GM23338 (cell line): ENCODE measurements around the gene BANP. TPM values are rescaled to one million over a fixed set of nuclear protein-coding genes. Genes with fewer than 3 reads are reported as not detected.

Source experiments
- ATAC-seq: fragments of 200-7000 bp; cut with Tn5 transposase; 3 replicates; pipeline ENCODE4 v1.9.1; 2020
- DNase-seq: peaks from one replicate; pipeline ENCODE4 v3.0.0-alpha.2; 2015; ENCODE audit warnings: low spot score
- H2AFZ ChIP-seq: fragments of 200-600 bp; sonication (generic); 2 replicates; pipeline ENCODE4 v1.8.0; 2016; ENCODE audit warnings: antibody characterized with exemption, mild to moderate bottlenecking, moderate library complexity
- H3F3A ChIP-seq: fragments of 200-600 bp; sonication (generic); replicated peaks from 2 replicates; pipeline ENCODE4 v1.8.0; 2017; ENCODE audit warnings: antibody characterized with exemption, mixed run types, low read depth
- H3K27ac ChIP-seq: fragments of 200-600 bp; sonication (generic); 2 replicates; pipeline ENCODE4 v1.6.1; 2016; ENCODE audit warnings: low read depth
- H3K27me3 ChIP-seq: fragments of 200-600 bp; sonication (generic); 2 replicates; pipeline ENCODE4 v1.8.0; 2016; ENCODE audit warnings: mild to moderate bottlenecking, mixed run types, moderate library complexity; ENCODE audit not compliant: insufficient read depth
- H3K36me3 ChIP-seq: fragments of 200-600 bp; sonication (generic); 2 replicates; pipeline ENCODE4 v1.8.0; 2016; ENCODE audit warnings: mild to moderate bottlenecking; ENCODE audit not compliant: insufficient read depth
- H3K4me1 ChIP-seq: fragments of 200-600 bp; sonication (generic); 2 replicates; pipeline ENCODE4 v1.8.0; 2016; ENCODE audit warnings: mild to moderate bottlenecking, moderate library complexity; ENCODE audit not compliant: insufficient read depth
- H3K4me2 ChIP-seq: fragments of 200-600 bp; sonication (generic); 2 replicates; pipeline ENCODE4 v1.7.1; 2017; ENCODE audit warnings: mixed run types
- H3K4me3 ChIP-seq: fragments of 200-600 bp; sonication (generic); 2 replicates; pipeline ENCODE4 v1.6.1; 2016; ENCODE audit warnings: mixed run types
- H3K79me2 ChIP-seq: fragments of 200-600 bp; sonication (generic); replicated peaks from 2 replicates; pipeline ENCODE4 v1.8.0; 2017; ENCODE audit warnings: mild to moderate bottlenecking; ENCODE audit not compliant: insufficient read depth
- H3K9me2 ChIP-seq: fragments of 200-600 bp; sonication (generic); 2 replicates; pipeline ENCODE4 v1.8.0; 2017; ENCODE audit not compliant: insufficient read depth
- H4K20me1 ChIP-seq: fragments of 200-600 bp; sonication (generic); replicated peaks from 2 replicates; pipeline ENCODE4 v1.8.0; 2017; ENCODE audit warnings: mild to moderate bottlenecking; ENCODE audit not compliant: insufficient read depth
- H3K27ac Mint-ChIP-seq: 2 replicates; pipeline ENCODE4 v1.8.0; 2020; ENCODE audit warnings: inconsistent platforms, mild to moderate bottlenecking, moderate library complexity, mixed read lengths
- H3K27me3 Mint-ChIP-seq: 3 replicates; pipeline ENCODE4 v1.8.0; 2022; ENCODE audit warnings: low read depth, mild to moderate bottlenecking, moderate library complexity, mixed read lengths, inconsistent platforms; ENCODE audit not compliant: insufficient read depth, poor library complexity
- H3K36me3 Mint-ChIP-seq: 3 replicates; pipeline ENCODE4 v1.8.0; 2021; ENCODE audit warnings: low read depth, mild to moderate bottlenecking, inconsistent platforms, moderate library complexity, mixed read lengths
- H3K4me1 Mint-ChIP-seq: 3 replicates; pipeline ENCODE4 v1.8.0; 2020; ENCODE audit warnings: mild to moderate bottlenecking, inconsistent platforms, mixed read lengths
- H3K4me3 Mint-ChIP-seq: 3 replicates; pipeline ENCODE4 v1.8.0; 2021; ENCODE audit warnings: moderate library complexity, mild to moderate bottlenecking, inconsistent platforms, mixed read lengths
- H3K9me3 Mint-ChIP-seq: 3 replicates; pipeline ENCODE4 v1.8.0; 2020; ENCODE audit warnings: moderate library complexity, mild to moderate bottlenecking, inconsistent platforms, mixed read lengths
- CREB1 ChIP-seq: fragments of 250-450 bp; sonication (Bioruptor Pico); IDR thresholded peaks from 2 replicates; pipeline ENCODE4 v1.5.0; 2020; ENCODE audit warnings: low read depth, mild to moderate bottlenecking, moderate library complexity
- JUNB ChIP-seq: IDR thresholded peaks from one replicate; pipeline ENCODE4 v1.6.1; 2016; ENCODE audit warnings: antibody characterized with exemption; ENCODE audit not compliant: unreplicated experiment
- NANOG ChIP-seq: IDR thresholded peaks from 2 replicates; pipeline ENCODE4 v1.6.1; 2016; ENCODE audit warnings: antibody characterized with exemption, borderline replicate concordance
- POLR2AphosphoS5 ChIP-seq: IDR thresholded peaks from 2 replicates; pipeline ENCODE4 v1.6.1; 2016; ENCODE audit warnings: antibody characterized with exemption, low read depth
- STAT1 ChIP-seq: IDR thresholded peaks from one replicate; pipeline ENCODE4 v1.6.1; 2016; ENCODE audit warnings: antibody characterized with exemption; ENCODE audit not compliant: unreplicated experiment
- ZNF114 ChIP-seq: fragments of 250-450 bp; sonication (Bioruptor Pico); IDR thresholded peaks from 2 replicates; pipeline ENCODE4 v1.5.0; 2020; ENCODE audit warnings: mild to moderate bottlenecking, moderate library complexity
- ZNF331 ChIP-seq: fragments of 250-450 bp; sonication (Bioruptor Pico); IDR thresholded peaks from 2 replicates; pipeline ENCODE4 v1.5.0; 2020; ENCODE audit warnings: low read depth, mild to moderate bottlenecking, moderate library complexity
- polyA plus RNA-seq: library from polyadenylated mRNA; unstranded; fragments of >200 nt; fragmentation: Nextera tagmentation; extraction: Ambion mirVana; gene quantifications from 2 replicates; pipeline ENCODE4 v1.2.1, GENCODE V29; 2016
- total RNA-seq: library from RNA; depleted of rRNA; stranded (reverse); fragments of >200 nt; shearing (Covaris generic); gene quantifications from 2 replicates; pipeline ENCODE4 v1.2.3, GENCODE V29; 2014
- TF ChIP-seq, protein P1 (sequence below), 2 experiments: fragments of 200-600 bp in 1 of 2; sonication (generic) in 1 of 2; conservative IDR thresholded peaks; 2 replicates each; pipeline versions ENCODE4 v1.5.1 to v1.6.1; 2016 to 2017; ENCODE audit warnings: antibody characterized with exemption in 2 of 2, low read depth in 2 of 2, mild to moderate bottlenecking in 2 of 2, moderate library complexity in 1 of 2

The BANP gene
- total and polyA plus RNA-seq, 2 experiments from 2014 or later: 22.3 to 48.0 TPM

DNA sequence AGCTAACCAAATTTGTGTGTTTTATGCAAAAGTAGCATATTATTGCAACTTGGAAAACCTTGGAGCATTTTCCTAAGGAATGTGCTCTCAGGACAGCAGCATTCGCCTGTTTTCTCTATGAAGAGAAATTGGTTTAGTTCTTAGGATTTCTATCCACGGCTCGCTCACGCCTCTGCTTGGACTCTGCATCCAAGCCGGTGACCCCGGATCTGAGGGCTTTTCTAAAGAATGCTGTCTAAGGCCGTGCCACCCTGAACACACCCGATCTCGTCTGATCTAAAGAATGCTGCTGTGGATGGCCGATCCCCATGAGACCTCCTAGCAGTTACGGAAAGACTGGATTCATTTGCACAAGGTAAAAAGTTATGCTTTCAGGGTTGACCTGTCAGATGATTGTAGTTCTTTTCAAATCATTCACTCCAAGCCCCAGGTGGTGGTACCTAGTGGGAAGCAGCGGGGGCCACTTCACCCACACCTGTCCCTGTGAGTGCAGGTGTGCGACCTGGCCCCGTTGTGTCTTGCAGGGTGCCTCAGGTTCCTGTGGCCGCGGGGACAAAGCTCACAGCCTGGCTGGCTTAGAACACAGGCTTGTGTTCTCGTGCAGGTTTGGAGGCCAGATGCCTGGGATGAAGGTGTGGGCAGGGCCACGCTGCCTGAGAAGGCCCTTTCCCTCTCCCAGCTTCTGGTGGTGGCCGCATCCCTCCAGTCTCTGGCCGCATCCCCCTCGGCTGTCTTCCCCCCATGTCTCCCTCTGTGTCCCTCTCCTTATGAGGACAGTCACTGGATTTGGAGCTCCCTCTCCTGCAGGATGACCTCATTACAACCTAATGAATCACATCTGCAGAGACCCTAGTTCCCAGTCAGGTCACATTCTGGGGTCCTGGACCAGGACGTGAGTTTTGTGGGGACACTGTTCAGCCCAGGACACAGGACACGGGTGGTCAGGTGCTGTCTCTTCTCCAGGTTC is 71.1 kb downstream of the BANP start:
- DNase-seq (no peak), ATAC-seq (no peak)
- Mint-ChIP-seq H3K27ac (peak overlapping the region; percentile 77; the same call in 1 of the 2 replicates), H3K27me3 (peaks cover 20% of the 10 kb centered on the region), H3K36me3 (peaks cover 24% of the 10 kb centered on the region), H3K4me1 (peaks cover 51% of the 10 kb centered on the region), H3K9me3 (no peaks in the 10 kb centered on the region), H3K4me3 (no peak overlapping the region)
- Histone ChIP-seq H3K36me3 (no peaks in the 10 kb centered on the region), H3K79me2 (0 out of 2 replicates have a peak, but pooled peaks cover 3% of the 10 kb centered on the region), H3K27ac (no peak overlapping the region), H3K4me1 (no peaks in the 10 kb centered on the region), H3K9me2 (no peaks in the 10 kb centered on the region), H4K20me1 (no peaks in the 10 kb centered on the region), H3K27me3 (no peaks in the 10 kb centered on the region), H2AFZ (no peak overlapping the region), H3K4me2 (no peak overlapping the region), H3K4me3 (no peak overlapping the region), H3F3A (no peaks in the 10 kb centered on the region)
- TF ChIP-seq, protein P1, sequence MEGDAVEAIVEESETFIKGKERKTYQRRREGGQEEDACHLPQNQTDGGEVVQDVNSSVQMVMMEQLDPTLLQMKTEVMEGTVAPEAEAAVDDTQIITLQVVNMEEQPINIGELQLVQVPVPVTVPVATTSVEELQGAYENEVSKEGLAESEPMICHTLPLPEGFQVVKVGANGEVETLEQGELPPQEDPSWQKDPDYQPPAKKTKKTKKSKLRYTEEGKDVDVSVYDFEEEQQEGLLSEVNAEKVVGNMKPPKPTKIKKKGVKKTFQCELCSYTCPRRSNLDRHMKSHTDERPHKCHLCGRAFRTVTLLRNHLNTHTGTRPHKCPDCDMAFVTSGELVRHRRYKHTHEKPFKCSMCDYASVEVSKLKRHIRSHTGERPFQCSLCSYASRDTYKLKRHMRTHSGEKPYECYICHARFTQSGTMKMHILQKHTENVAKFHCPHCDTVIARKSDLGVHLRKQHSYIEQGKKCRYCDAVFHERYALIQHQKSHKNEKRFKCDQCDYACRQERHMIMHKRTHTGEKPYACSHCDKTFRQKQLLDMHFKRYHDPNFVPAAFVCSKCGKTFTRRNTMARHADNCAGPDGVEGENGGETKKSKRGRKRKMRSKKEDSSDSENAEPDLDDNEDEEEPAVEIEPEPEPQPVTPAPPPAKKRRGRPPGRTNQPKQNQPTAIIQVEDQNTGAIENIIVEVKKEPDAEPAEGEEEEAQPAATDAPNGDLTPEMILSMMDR (conservative IDR thresholded peaks at IDR 0.05; ENCODE audit: low read depth in 2 of 2): peak in 1 of 2 experiments; percentile 34; a peak in 2 of 4 replicates
- TF ChIP-seq CREB1 (CRISPR knock-in tag): no peak
- no peak for TF ChIP-seq POLR2AphosphoS5

DNA sequence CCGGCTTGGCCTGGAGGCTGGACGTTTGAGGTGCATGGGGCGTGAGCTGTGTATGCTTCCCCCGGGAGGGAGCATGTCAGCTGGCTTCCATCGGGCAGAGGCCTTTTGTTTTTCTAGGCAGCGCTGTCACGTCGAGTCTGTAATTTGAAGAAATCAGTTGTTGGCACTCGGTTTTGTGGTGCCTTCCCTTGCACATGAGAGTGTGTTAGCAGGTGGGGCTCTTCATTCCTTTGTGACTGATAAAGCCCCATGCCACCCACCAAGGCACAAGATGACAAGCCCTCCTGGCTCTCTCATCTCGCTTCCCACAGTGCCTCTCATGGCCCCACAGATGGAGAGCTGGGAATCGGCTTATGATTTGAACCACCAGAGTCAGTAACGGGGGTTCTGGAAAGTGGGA is 72.1 kb downstream of the BANP start:
- DNase-seq (no peak), ATAC-seq (no peak)
- Histone ChIP-seq H3K4me2 (no peak overlapping the region), H4K20me1 (no peaks in the 10 kb centered on the region), H3K79me2 (0 out of 2 replicates have a peak, but pooled peaks cover 3% of the 10 kb centered on the region), H3K36me3 (no peaks in the 10 kb centered on the region), H2AFZ (no peak overlapping the region), H3K4me1 (peaks cover 2% of the 10 kb centered on the region; the same call in 1 of the 2 replicates), H3K27me3 (no peaks in the 10 kb centered on the region), H3F3A (no peaks in the 10 kb centered on the region), H3K27ac (no peak overlapping the region), H3K4me3 (no peak overlapping the region), H3K9me2 (no peaks in the 10 kb centered on the region)
- Mint-ChIP-seq H3K36me3 (peaks cover 19% of the 10 kb centered on the region), H3K9me3 (no peaks in the 10 kb centered on the region), H3K4me3 (no peak overlapping the region), H3K27ac (peak overlapping the region; percentile 77), H3K27me3 (peaks cover 24% of the 10 kb centered on the region), H3K4me1 (peaks cover 57% of the 10 kb centered on the region)
- TF ChIP-seq, protein P1 (conservative IDR thresholded peaks at IDR 0.05; ENCODE audit: low read depth in 2 of 2): no peak
- TF ChIP-seq POLR2AphosphoS5: no peak
- no peak for TF ChIP-seq NANOG
- no peak for TF ChIP-seq STAT1
- no peak for TF ChIP-seq ZNF331 (CRISPR knock-in tag)
- no peak for TF ChIP-seq JUNB
- no peak for TF ChIP-seq ZNF114 (CRISPR knock-in tag)
